PC-9 (cell line): Measurements from ENCODE around the gene SIRT3. TPM values are rescaled to one million over a fixed set of nuclear protein-coding genes. Genes with fewer than 3 reads are reported as not detected.

Source experiments
- BruUV-seq: library from RNA; stranded (reverse); fragments of 400-500 nt; replicated peaks from 2 replicates; lab custom pipeline; 2021; lab: Mats Ljungman, UMichigan
- CTCF ChIA-PET: fragments of 300-600 bp; sonication (Branson Sonifier 250); formaldehyde crosslinking; loops from one replicate; lab custom pipeline; 2022; ENCODE audit warnings: antibody characterized with exemption; lab: Charles Lee
- POLR2A ChIA-PET: fragments of 300-600 bp; sonication (Branson Sonifier 250); formaldehyde crosslinking; loops from one replicate; lab custom pipeline; 2022; ENCODE audit warnings: antibody characterized with exemption; ENCODE audit not compliant: unreplicated experiment; lab: Charles Lee
- DNase-seq, 2 experiments: peaks; one replicate each; pipeline versions ENCODE4 v3.0.0 to v3.0.0-alpha.2; 2015 to 2022; ENCODE audit warnings: mixed read lengths in 1 of 2
- H2AFZ ChIP-seq: fragments of 200-600 bp; sonication (generic); 2 replicates; pipeline ENCODE4 v1.8.1; 2017; ENCODE audit warnings: antibody characterized with exemption
- H3F3A ChIP-seq: fragments of 200-600 bp; sonication (generic); 2 replicates; pipeline ENCODE4 v1.8.1; 2017; ENCODE audit warnings: antibody characterized with exemption, mild to moderate bottlenecking, low read depth; ENCODE audit not compliant: insufficient read depth
- H3K27ac ChIP-seq: fragments of 200-600 bp; sonication (generic); 2 replicates; pipeline ENCODE4 v1.6.1; 2016; ENCODE audit warnings: mixed run types
- H3K27me3 ChIP-seq: fragments of 200-600 bp; sonication (generic); 2 replicates; pipeline ENCODE4 v1.6.1; 2016; ENCODE audit warnings: low read depth, mixed run types; ENCODE audit not compliant: insufficient read depth
- H3K36me3 ChIP-seq: fragments of 200-600 bp; sonication (generic); 2 replicates; pipeline ENCODE4 v1.6.1; 2016; ENCODE audit warnings: low read depth, mixed run types
- H3K4me1 ChIP-seq: fragments of 200-600 bp; sonication (generic); replicated peaks from 2 replicates; pipeline ENCODE4 v1.6.1; 2016; ENCODE audit warnings: mixed run types; ENCODE audit not compliant: insufficient read depth
- H3K4me2 ChIP-seq: fragments of 200-600 bp; sonication (generic); 2 replicates; pipeline ENCODE4 v1.6.1; 2017; ENCODE audit warnings: mixed run types
- H3K4me3 ChIP-seq: fragments of 200-600 bp; sonication (generic); 2 replicates; pipeline ENCODE4 v1.6.1; 2016; ENCODE audit warnings: mixed run types
- H3K79me2 ChIP-seq: fragments of 200-600 bp; sonication (generic); 2 replicates; pipeline ENCODE4 v1.6.1; 2017; ENCODE audit warnings: low read depth, mixed run types
- H3K9me2 ChIP-seq: fragments of 200-600 bp; sonication (generic); 2 replicates; pipeline ENCODE4 v1.8.1; 2017; ENCODE audit warnings: mild to moderate bottlenecking; ENCODE audit not compliant: insufficient read depth
- H3K9me3 ChIP-seq: fragments of 200-600 bp; sonication (generic); 2 replicates; pipeline ENCODE4 v1.8.1; 2016; ENCODE audit warnings: low read depth; ENCODE audit not compliant: insufficient read depth
- H4K20me1 ChIP-seq: fragments of 200-600 bp; sonication (generic); 2 replicates; pipeline ENCODE4 v1.8.1; 2017; ENCODE audit not compliant: insufficient read depth
- EZH2 ChIP-seq: fragments of 200-600 bp; sonication (generic); IDR thresholded peaks from 2 replicates; pipeline ENCODE4 v1.8.0; 2017; ENCODE audit warnings: antibody characterized with exemption, low read depth
- intact Hi-C: fragments of 100-400 bp; cut with micrococcal nuclease; formaldehyde crosslinking; loops from one replicate; pipeline ENCODE4 v1.10.0; 2022; ENCODE audit not compliant: unreplicated experiment
- total RNA-seq: library from RNA; stranded (reverse); gene quantifications from 2 replicates; pipeline ENCODE4 v1.2.3, GENCODE V29; 2021
- TF ChIP-seq, protein P1 (sequence below): fragments of 200-600 bp; sonication (generic); conservative IDR thresholded peaks from 2 replicates; pipeline ENCODE4 v1.6.1; 2017; ENCODE audit warnings: mixed run types, antibody characterized with exemption, mild to moderate bottlenecking, moderate library complexity

Gene SIRT3
- total RNA-seq, 1 experiment from 2014 or later: 26.0 TPM

DNA sequence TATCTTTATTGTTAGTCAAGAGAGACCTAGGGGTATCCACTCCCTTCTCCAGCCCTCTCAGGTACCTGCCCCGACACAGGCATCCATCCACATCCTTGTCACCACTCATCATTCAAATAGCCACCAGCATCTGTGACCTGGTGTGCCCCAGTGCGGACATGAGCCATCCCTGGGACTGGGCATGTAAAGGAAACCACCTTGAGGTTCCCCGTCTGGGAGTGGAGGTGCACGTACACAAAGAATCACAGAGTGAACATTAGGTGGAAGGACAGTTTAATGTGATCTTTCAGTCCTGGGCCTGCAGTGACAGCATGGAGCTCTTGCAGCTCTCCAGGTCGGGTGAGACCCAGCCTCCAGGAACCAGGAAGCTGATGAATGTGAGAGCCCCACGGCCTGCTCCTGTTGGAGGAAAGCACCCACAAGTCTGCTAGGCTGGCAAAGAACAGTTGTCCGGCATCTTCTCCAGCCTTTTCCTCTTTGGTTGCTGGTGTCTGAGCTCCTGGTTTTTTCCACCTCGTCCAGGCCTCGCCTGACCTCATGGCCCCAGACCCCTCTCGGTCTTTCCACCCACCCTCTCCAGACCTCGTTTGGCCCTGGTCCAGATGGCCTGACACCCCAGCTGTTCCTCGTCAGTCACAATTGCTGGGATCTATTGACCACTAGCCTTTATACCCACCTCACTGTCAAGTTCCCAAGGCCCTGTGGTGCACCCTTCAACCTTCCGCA, 17.2 kb upstream of the SIRT3 start:
- H3K9me2 ChIP-seq: no peaks in the 10 kb centered on the region
- CTCF ChIA-PET: no interaction called here
- no peak overlapping the region for H3K4me3 ChIP-seq
- no peaks in the 10 kb centered on the region for H3K27me3 ChIP-seq
- no peaks in the 10 kb centered on the region for H3K9me3 ChIP-seq
- H3K27ac ChIP-seq: no peak overlapping the region
- POLR2A ChIA-PET: no interaction called here
- no peak overlapping the region for H3K4me2 ChIP-seq
- no peaks in the 10 kb centered on the region for H4K20me1 ChIP-seq
- no peaks in the 10 kb centered on the region for H3K4me1 ChIP-seq
- TF ChIP-seq EZH2: no peak
- TF ChIP-seq, protein P1, sequence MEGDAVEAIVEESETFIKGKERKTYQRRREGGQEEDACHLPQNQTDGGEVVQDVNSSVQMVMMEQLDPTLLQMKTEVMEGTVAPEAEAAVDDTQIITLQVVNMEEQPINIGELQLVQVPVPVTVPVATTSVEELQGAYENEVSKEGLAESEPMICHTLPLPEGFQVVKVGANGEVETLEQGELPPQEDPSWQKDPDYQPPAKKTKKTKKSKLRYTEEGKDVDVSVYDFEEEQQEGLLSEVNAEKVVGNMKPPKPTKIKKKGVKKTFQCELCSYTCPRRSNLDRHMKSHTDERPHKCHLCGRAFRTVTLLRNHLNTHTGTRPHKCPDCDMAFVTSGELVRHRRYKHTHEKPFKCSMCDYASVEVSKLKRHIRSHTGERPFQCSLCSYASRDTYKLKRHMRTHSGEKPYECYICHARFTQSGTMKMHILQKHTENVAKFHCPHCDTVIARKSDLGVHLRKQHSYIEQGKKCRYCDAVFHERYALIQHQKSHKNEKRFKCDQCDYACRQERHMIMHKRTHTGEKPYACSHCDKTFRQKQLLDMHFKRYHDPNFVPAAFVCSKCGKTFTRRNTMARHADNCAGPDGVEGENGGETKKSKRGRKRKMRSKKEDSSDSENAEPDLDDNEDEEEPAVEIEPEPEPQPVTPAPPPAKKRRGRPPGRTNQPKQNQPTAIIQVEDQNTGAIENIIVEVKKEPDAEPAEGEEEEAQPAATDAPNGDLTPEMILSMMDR: no peak
- no peaks in the 10 kb centered on the region for H3K36me3 ChIP-seq
- intact Hi-C loops: no loop called here
- DNase-seq: no peak
- no peaks in the 10 kb centered on the region for H3K79me2 ChIP-seq
- no TSS peak for BruUV-seq
- H2AFZ ChIP-seq: no peak overlapping the region
- 0 out of 2 replicates have a peak, but pooled peaks cover 5% of the 10 kb centered on the region for H3F3A ChIP-seq

- H3K27ac ChIP-seq: no peak overlapping the region
- H2AFZ ChIP-seq: no peak overlapping the region
- H3K27me3 ChIP-seq: no peaks in the 10 kb centered on the region
- TSS peak; percentile 28 for BruUV-seq
- no peaks in the 10 kb centered on the region for H4K20me1 ChIP-seq
- no peaks in the 10 kb centered on the region for H3K9me3 ChIP-seq
- DNase-seq: no peak
- CTCF ChIA-PET: interaction anchor here (0.5 kb wide), 1 partner anchor 86 kb away, joined by 10 read pairs; no protein-coding TSS in a partner anchor
- no peaks in the 10 kb centered on the region for H3K9me2 ChIP-seq
- POLR2A ChIA-PET: interaction anchor here (0.5 kb wide), 1 partner anchor 50 kb away, joined by 3 read pairs; no protein-coding TSS in a partner anchor
- TF ChIP-seq, protein P1: no peak
- no peak for TF ChIP-seq EZH2
- H3K79me2 ChIP-seq: no peaks in the 10 kb centered on the region
- intact Hi-C loops: no loop called here
- no peak overlapping the region for H3K4me3 ChIP-seq
- no peak overlapping the region for H3K4me2 ChIP-seq
- H3K36me3 ChIP-seq: no peaks in the 10 kb centered on the region
- no peaks in the 10 kb centered on the region for H3K4me1 ChIP-seq
- 0 out of 2 replicates have a peak, but pooled peaks cover 5% of the 10 kb centered on the region for H3F3A ChIP-seq
Measured at GRCh38 chr11:252666-253065, 16.5 kb upstream of the SIRT3 start.

DNA sequence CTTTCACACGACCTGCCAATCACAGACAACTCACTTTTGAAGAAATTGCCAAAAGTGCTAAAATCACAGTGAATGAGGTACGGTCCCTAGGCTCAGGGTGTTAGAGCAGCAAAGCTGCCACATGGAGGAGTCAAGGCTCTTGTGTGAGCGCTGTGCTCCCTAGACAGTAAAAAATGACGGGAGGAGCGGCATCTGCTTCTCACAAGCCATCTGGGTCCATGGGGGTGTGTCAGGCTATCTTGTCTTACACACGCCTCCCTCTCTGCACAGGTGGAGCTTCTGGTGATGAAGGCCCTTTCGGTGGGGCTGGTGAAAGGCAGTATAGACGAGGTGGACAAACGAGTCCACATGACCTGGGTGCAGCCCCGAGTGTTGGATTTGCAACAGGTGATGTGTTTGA, 15.4 kb upstream of the SIRT3 start:
- ChIA-PET POLR2A (interaction anchor here (0.7 kb wide), 1 partner anchor 45 kb away, joined by 4 read pairs; the partner anchor contains the start of gene BET1L), CTCF (no interaction called here)
- H3K4me3 ChIP-seq: no peak overlapping the region
- H3F3A ChIP-seq: 0 out of 2 replicates have a peak, but pooled peaks cover 10% of the 10 kb centered on the region
- no peaks in the 10 kb centered on the region for H3K9me2 ChIP-seq
- no peak overlapping the region for H2AFZ ChIP-seq
- H4K20me1 ChIP-seq: no peaks in the 10 kb centered on the region
- no TSS peak for BruUV-seq
- no peaks in the 10 kb centered on the region for H3K9me3 ChIP-seq
- no peak overlapping the region for H3K27ac ChIP-seq
- no peaks in the 10 kb centered on the region for H3K79me2 ChIP-seq
- no peak overlapping the region for H3K4me2 ChIP-seq
- no peaks in the 10 kb centered on the region for H3K27me3 ChIP-seq
- no peak for DNase-seq
- no peaks in the 10 kb centered on the region for H3K4me1 ChIP-seq
- TF ChIP-seq EZH2: no peak
- TF ChIP-seq, protein P1: no peak
- intact Hi-C loops: no loop called here
- H3K36me3 ChIP-seq: no peaks in the 10 kb centered on the region
